ENCODE results near the gene FAM20C.

The FAM20C gene

GRCh38 chr7:171912-172515 lies 20.4 kb upstream of the FAM20C start:
- WGBS = 95% methylated on average over 12 of the region's 16 CpGs
- no peak overlapping the region for H3K18ac ChIP-seq (ENCODE audit: low read depth in 1 of 2, low read length in 2 of 2)

DNA sequence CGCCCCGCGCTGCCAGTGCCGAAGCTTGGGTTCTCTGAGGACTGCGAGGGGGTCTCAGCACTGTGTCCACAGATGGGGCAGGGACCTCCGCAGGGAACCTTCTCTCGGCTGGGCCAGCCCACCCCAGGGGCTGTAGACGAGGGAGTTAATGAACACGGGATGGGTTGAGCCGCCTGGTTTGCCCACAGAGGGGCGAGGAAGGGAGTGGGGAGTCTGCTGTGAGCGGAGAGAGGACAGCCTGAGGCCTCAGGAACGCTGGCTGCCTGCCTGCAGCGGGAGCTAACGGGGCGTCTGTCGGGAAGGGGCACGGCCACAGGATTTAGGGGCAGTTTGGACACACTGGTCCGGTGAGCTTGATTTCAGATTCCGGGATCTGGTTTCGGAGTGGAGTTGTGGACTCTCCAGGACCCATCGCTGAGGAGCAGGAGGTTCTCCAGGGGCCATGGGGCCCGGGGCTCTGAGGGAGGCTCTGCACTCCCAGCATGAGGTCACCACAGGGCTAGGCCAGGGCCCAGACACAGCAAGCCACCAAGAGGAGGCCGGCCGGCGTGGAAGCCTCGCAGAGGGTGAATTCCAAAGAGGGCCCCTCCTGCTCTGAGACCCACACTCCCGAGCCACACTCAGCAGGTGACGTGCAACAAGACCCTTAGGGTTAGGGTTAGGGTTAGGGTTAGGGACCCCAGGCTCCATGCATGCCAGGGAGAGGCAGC lies 19.0 kb upstream of the FAM20C start:
- H3K18ac ChIP-seq (ENCODE audit: low read depth in 1 of 2, low read length in 2 of 2) = no peak overlapping the region
- no peak overlapping the region for H3K9ac ChIP-seq (ENCODE audit: low read length)
- no peak overlapping the region for H2AFZ ChIP-seq (ENCODE audit: low read depth, low read length)
- H2BK120ac ChIP-seq (ENCODE audit: low read depth, low read length) = no peak overlapping the region
- H2BK5ac ChIP-seq (ENCODE audit: low read depth, low read length, poor library complexity, severe bottlenecking) = no peak overlapping the region
- no peak overlapping the region for H4K91ac ChIP-seq (ENCODE audit: low read length)
- H3K23ac ChIP-seq (ENCODE audit: low read length in 2 of 2) = no peak overlapping the region
- H3K36me3 ChIP-seq (ENCODE audit: control insufficient read depth in 1 of 2, insufficient read depth in 2 of 2, low read depth in 1 of 2, low read length in 2 of 2) = no peaks in the 10 kb centered on the region
- no peak overlapping the region for H4K8ac ChIP-seq (ENCODE audit: low read length)
- no peak overlapping the region for H3K4me2 ChIP-seq (ENCODE audit: low read length, poor library complexity, severe bottlenecking)
- H3K27ac ChIP-seq (ENCODE audit: low read length, poor library complexity, severe bottlenecking) = no peak overlapping the region
- no peak overlapping the region for H2BK12ac ChIP-seq (ENCODE audit: low read length in 2 of 2)
- H3K79me1 ChIP-seq (replicated peaks; ENCODE audit: low read length, poor library complexity, severe bottlenecking) = no peaks in the 10 kb centered on the region
- no peaks in the 10 kb centered on the region for H3K9me3 ChIP-seq (ENCODE audit: control insufficient read depth, low read length)
- WGBS = 85% methylated on average over 25 of the region's 29 CpGs
- no peak overlapping the region for H2AK5ac ChIP-seq (ENCODE audit: low read length, severe bottlenecking)
- H3K4me3 ChIP-seq (ENCODE audit: insufficient read depth in 1 of 2, low read depth in 1 of 2, low read length in 2 of 2) = no peak overlapping the region
- H3K14ac ChIP-seq (ENCODE audit: low read length in 2 of 2) = no peak overlapping the region
- no peak for DNase-seq
- H3K4ac ChIP-seq (ENCODE audit: low read depth in 1 of 2, low read length in 2 of 2) = no peak overlapping the region
- H3K4me1 ChIP-seq (ENCODE audit: control insufficient read depth, insufficient read depth, low read depth, low read length) = peaks cover 5% of the 10 kb centered on the region
- no peak overlapping the region for H2BK15ac ChIP-seq (ENCODE audit: low read depth, poor library complexity, severe bottlenecking)
- H3K27me3 ChIP-seq (ENCODE audit: control insufficient read depth in 1 of 2, insufficient read depth in 1 of 2, low read length in 2 of 2) = peaks cover 17 to 38% of the 10 kb centered on the region in 2 experiments

More at GRCh38 chr7:171912-172515, 20.4 kb upstream of the FAM20C start:
- peaks cover 5% of the 10 kb centered on the region for H3K4me1 ChIP-seq (ENCODE audit: control insufficient read depth, insufficient read depth, low read depth, low read length)
- no peak for DNase-seq
- H2BK120ac ChIP-seq (ENCODE audit: low read depth, low read length) = no peak overlapping the region
- H2BK5ac ChIP-seq (ENCODE audit: low read depth, low read length, poor library complexity, severe bottlenecking) = no peak overlapping the region
- H3K4ac ChIP-seq (ENCODE audit: low read depth in 1 of 2, low read length in 2 of 2) = no peak overlapping the region
- H2AFZ ChIP-seq (ENCODE audit: low read depth, low read length) = no peak overlapping the region
- no peaks in the 10 kb centered on the region for H3K79me1 ChIP-seq (replicated peaks; ENCODE audit: low read length, poor library complexity, severe bottlenecking)
- no peak overlapping the region for H3K4me3 ChIP-seq (ENCODE audit: insufficient read depth in 1 of 2, low read depth in 1 of 2, low read length in 2 of 2)
- no peaks in the 10 kb centered on the region for H3K9me3 ChIP-seq (ENCODE audit: control insufficient read depth, low read length)
- no peak overlapping the region for H3K14ac ChIP-seq (ENCODE audit: low read length in 2 of 2)
- no peak overlapping the region for H3K9ac ChIP-seq (ENCODE audit: low read length)
- H3K36me3 ChIP-seq (ENCODE audit: control insufficient read depth in 1 of 2, insufficient read depth in 2 of 2, low read depth in 1 of 2, low read length in 2 of 2) = no peaks in the 10 kb centered on the region
- no peak overlapping the region for H3K23ac ChIP-seq (ENCODE audit: low read length in 2 of 2)
- no peak overlapping the region for H4K8ac ChIP-seq (ENCODE audit: low read length)
- no peak overlapping the region for H2AK5ac ChIP-seq (ENCODE audit: low read length, severe bottlenecking)
- no peak overlapping the region for H4K91ac ChIP-seq (ENCODE audit: low read length)
- no peak overlapping the region for H3K4me2 ChIP-seq (ENCODE audit: low read length, poor library complexity, severe bottlenecking)
- H3K27ac ChIP-seq (ENCODE audit: low read length, poor library complexity, severe bottlenecking) = no peak overlapping the region
- peaks cover 19 to 41% of the 10 kb centered on the region in 2 experiments for H3K27me3 ChIP-seq (ENCODE audit: control insufficient read depth in 1 of 2, insufficient read depth in 1 of 2, low read length in 2 of 2)
- H2BK15ac ChIP-seq (ENCODE audit: low read depth, poor library complexity, severe bottlenecking) = no peak overlapping the region
- H2BK12ac ChIP-seq (ENCODE audit: low read length in 2 of 2) = no peak overlapping the region

GRCh38 chr7:174716-175115 lies 17.7 kb upstream of the FAM20C start:
- Histone ChIP-seq H3K14ac (ENCODE audit: low read length in 2 of 2) (no peak overlapping the region), H3K23ac (ENCODE audit: low read length in 2 of 2) (no peak overlapping the region), H2AK5ac (ENCODE audit: low read length, severe bottlenecking) (no peak overlapping the region), H3K4ac (ENCODE audit: low read depth in 1 of 2, low read length in 2 of 2) (no peak overlapping the region), H2AFZ (ENCODE audit: low read depth, low read length) (no peak overlapping the region), H2BK12ac (ENCODE audit: low read length in 2 of 2) (no peak overlapping the region), H4K91ac (ENCODE audit: low read length) (no peak overlapping the region), H4K8ac (ENCODE audit: low read length) (no peak overlapping the region), H3K4me2 (ENCODE audit: low read length, poor library complexity, severe bottlenecking) (no peak overlapping the region), H3K36me3 (ENCODE audit: control insufficient read depth in 1 of 2, insufficient read depth in 2 of 2, low read depth in 1 of 2, low read length in 2 of 2) (no peaks in the 10 kb centered on the region), H3K9ac (ENCODE audit: low read length) (no peak overlapping the region), H3K18ac (ENCODE audit: low read depth in 1 of 2, low read length in 2 of 2) (no peak overlapping the region), H2BK15ac (ENCODE audit: low read depth, poor library complexity, severe bottlenecking) (no peak overlapping the region), H3K4me3 (ENCODE audit: insufficient read depth in 1 of 2, low read depth in 1 of 2, low read length in 2 of 2) (no peak overlapping the region), H3K27ac (ENCODE audit: low read length, poor library complexity, severe bottlenecking) (no peak overlapping the region), H3K79me1 (replicated peaks; ENCODE audit: low read length, poor library complexity, severe bottlenecking) (no peaks in the 10 kb centered on the region), H2BK120ac (ENCODE audit: low read depth, low read length) (no peak overlapping the region), H3K4me1 (ENCODE audit: control insufficient read depth, insufficient read depth, low read depth, low read length) (peaks cover 5% of the 10 kb centered on the region), H2BK5ac (ENCODE audit: low read depth, low read length, poor library complexity, severe bottlenecking) (no peak overlapping the region), H3K9me3 (ENCODE audit: control insufficient read depth, low read length) (no peaks in the 10 kb centered on the region), H3K27me3 (ENCODE audit: control insufficient read depth in 1 of 2, insufficient read depth in 1 of 2, low read length in 2 of 2) (peaks cover 26 to 44% of the 10 kb centered on the region in 2 experiments)
- 73% methylated on average over 2 of the region's 2 CpGs for WGBS
- DNase-seq = no peak

DNA sequence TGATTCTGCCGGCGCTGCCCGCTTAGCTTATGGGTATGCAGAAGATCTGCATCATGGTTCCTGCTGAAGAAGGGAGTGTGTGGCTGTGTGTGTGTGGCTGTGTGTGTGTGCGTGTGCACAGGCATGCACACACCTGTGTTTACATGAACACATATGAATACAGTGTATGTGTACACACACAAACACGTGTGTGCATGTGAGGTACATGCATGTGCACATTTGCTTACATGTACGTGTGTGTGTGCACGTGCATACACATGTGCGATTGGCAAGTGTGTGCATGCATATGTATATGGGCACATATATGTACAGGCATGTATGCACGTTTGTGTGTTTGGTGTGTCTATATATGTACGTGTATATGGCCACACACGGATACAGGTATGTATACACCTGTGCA lies 16.4 kb upstream of the FAM20C start:
- peaks cover 29 to 38% of the 10 kb centered on the region in 2 experiments for H3K27me3 ChIP-seq (ENCODE audit: control insufficient read depth in 1 of 2, insufficient read depth in 1 of 2, low read length in 2 of 2)
- H2BK5ac ChIP-seq (ENCODE audit: low read depth, low read length, poor library complexity, severe bottlenecking) = no peak overlapping the region
- H2AFZ ChIP-seq (ENCODE audit: low read depth, low read length) = no peak overlapping the region
- H2BK12ac ChIP-seq (ENCODE audit: low read length in 2 of 2) = no peak overlapping the region
- no peak overlapping the region for H2AK5ac ChIP-seq (ENCODE audit: low read length, severe bottlenecking)
- 90% methylated on average over 11 of the region's 11 CpGs for whole genome bisulfite sequencing
- H2BK120ac ChIP-seq (ENCODE audit: low read depth, low read length) = no peak overlapping the region
- no peak overlapping the region for H2BK15ac ChIP-seq (ENCODE audit: low read depth, poor library complexity, severe bottlenecking)
- H3K23ac ChIP-seq (ENCODE audit: low read length in 2 of 2) = no peak overlapping the region
- no peak overlapping the region for H3K14ac ChIP-seq (ENCODE audit: low read length in 2 of 2)
- no peak overlapping the region for H3K4me2 ChIP-seq (ENCODE audit: low read length, poor library complexity, severe bottlenecking)
- DNase-seq = no peak
- H3K4me3 ChIP-seq (ENCODE audit: insufficient read depth in 1 of 2, low read depth in 1 of 2, low read length in 2 of 2) = no peak overlapping the region
- H4K8ac ChIP-seq (ENCODE audit: low read length) = no peak overlapping the region
- H3K79me1 ChIP-seq (replicated peaks; ENCODE audit: low read length, poor library complexity, severe bottlenecking) = no peaks in the 10 kb centered on the region
- no peaks in the 10 kb centered on the region for H3K36me3 ChIP-seq (ENCODE audit: control insufficient read depth in 1 of 2, insufficient read depth in 2 of 2, low read depth in 1 of 2, low read length in 2 of 2)
- no peak overlapping the region for H3K9ac ChIP-seq (ENCODE audit: low read length)
- no peak overlapping the region for H3K4ac ChIP-seq (ENCODE audit: low read depth in 1 of 2, low read length in 2 of 2)
- peaks cover 5% of the 10 kb centered on the region for H3K4me1 ChIP-seq (ENCODE audit: control insufficient read depth, insufficient read depth, low read depth, low read length)
- H3K27ac ChIP-seq (ENCODE audit: low read length, poor library complexity, severe bottlenecking) = no peak overlapping the region
- no peak overlapping the region for H4K91ac ChIP-seq (ENCODE audit: low read length)
- H3K9me3 ChIP-seq (ENCODE audit: control insufficient read depth, low read length) = no peaks in the 10 kb centered on the region
- no peak overlapping the region for H3K18ac ChIP-seq (ENCODE audit: low read depth in 1 of 2, low read length in 2 of 2)
